ENCODE data around the gene SQSTM1.

SQSTM1 gene

GRCh38 chr5:179878222-179879002, 57.7 kb downstream of the SQSTM1 start:
- TF ChIP-seq GABPA (IDR thresholded peaks at IDR 0.05; ENCODE audit: low read depth) (no peak), POLR2AphosphoS5 (IDR thresholded peaks at IDR 0.05; ENCODE audit: low read depth) (no peak), SPI1 (IDR thresholded peaks at IDR 0.05; ENCODE audit: borderline replicate concordance, low read depth) (no peak)
- TF ChIP-seq, protein P1, sequence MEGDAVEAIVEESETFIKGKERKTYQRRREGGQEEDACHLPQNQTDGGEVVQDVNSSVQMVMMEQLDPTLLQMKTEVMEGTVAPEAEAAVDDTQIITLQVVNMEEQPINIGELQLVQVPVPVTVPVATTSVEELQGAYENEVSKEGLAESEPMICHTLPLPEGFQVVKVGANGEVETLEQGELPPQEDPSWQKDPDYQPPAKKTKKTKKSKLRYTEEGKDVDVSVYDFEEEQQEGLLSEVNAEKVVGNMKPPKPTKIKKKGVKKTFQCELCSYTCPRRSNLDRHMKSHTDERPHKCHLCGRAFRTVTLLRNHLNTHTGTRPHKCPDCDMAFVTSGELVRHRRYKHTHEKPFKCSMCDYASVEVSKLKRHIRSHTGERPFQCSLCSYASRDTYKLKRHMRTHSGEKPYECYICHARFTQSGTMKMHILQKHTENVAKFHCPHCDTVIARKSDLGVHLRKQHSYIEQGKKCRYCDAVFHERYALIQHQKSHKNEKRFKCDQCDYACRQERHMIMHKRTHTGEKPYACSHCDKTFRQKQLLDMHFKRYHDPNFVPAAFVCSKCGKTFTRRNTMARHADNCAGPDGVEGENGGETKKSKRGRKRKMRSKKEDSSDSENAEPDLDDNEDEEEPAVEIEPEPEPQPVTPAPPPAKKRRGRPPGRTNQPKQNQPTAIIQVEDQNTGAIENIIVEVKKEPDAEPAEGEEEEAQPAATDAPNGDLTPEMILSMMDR (IDR thresholded peaks at IDR 0.05; ENCODE audit: insufficient read depth, low read length): no peak
- Histone ChIP-seq H3K27ac (replicated peaks) (no peak overlapping the region), H3K27me3 (ENCODE audit: insufficient read depth, poor library complexity, severe bottlenecking) (no peaks in the 10 kb centered on the region), H3K4me3 (replicated peaks; ENCODE audit: insufficient read depth, low read length) (no peak overlapping the region)
- no peak for DNase-seq (ENCODE audit: low read depth in 1 of 2, low spot score in 1 of 2)

DNA sequence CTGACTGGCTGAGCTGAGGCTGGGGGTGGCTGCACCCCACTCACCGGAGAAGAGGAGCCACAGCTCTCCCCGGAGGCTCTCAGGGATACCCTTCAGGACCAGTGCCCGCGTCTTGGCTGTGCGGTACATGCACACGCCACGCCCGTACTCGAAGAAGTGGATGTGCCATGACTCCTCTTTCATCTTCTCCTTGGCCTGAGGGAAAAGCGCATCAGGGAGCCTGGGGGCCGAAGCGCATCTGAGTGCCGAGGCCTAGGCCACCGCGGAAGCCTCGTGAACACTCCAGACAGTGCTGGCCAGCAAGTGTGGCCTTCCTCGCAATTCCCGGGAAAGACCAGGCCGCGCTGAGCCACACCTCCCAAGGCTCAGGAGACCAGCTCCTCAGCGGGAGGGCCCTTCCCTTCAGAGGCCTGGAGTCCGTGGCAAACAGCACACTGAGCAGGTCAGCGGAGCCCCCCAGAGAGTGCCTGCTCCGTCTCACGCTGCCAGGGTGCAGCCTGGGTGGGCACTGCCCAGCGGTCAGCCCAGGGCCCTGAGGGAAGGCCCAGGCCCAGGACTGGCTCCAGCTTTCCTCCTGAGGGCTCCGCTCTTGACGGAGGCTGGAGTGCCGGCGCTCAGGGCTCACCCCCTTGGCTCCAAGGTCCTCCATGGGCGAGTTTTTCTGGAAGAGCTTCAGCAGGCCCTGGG, 58.4 kb downstream of the SQSTM1 start:
- H3K27ac ChIP-seq (replicated peaks): no peak overlapping the region
- TF ChIP-seq, protein P2, sequence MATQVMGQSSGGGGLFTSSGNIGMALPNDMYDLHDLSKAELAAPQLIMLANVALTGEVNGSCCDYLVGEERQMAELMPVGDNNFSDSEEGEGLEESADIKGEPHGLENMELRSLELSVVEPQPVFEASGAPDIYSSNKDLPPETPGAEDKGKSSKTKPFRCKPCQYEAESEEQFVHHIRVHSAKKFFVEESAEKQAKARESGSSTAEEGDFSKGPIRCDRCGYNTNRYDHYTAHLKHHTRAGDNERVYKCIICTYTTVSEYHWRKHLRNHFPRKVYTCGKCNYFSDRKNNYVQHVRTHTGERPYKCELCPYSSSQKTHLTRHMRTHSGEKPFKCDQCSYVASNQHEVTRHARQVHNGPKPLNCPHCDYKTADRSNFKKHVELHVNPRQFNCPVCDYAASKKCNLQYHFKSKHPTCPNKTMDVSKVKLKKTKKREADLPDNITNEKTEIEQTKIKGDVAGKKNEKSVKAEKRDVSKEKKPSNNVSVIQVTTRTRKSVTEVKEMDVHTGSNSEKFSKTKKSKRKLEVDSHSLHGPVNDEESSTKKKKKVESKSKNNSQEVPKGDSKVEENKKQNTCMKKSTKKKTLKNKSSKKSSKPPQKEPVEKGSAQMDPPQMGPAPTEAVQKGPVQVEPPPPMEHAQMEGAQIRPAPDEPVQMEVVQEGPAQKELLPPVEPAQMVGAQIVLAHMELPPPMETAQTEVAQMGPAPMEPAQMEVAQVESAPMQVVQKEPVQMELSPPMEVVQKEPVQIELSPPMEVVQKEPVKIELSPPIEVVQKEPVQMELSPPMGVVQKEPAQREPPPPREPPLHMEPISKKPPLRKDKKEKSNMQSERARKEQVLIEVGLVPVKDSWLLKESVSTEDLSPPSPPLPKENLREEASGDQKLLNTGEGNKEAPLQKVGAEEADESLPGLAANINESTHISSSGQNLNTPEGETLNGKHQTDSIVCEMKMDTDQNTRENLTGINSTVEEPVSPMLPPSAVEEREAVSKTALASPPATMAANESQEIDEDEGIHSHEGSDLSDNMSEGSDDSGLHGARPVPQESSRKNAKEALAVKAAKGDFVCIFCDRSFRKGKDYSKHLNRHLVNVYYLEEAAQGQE (IDR thresholded peaks at IDR 0.05; ENCODE audit: insufficient replicate concordance, low read depth): no peak
- no peak overlapping the region for H3K4me3 ChIP-seq (replicated peaks; ENCODE audit: insufficient read depth, low read length)
- H3K27me3 ChIP-seq (ENCODE audit: insufficient read depth, poor library complexity, severe bottlenecking): no peaks in the 10 kb centered on the region
- no peak for DNase-seq (ENCODE audit: low read depth in 1 of 2, low spot score in 1 of 2)

DNA sequence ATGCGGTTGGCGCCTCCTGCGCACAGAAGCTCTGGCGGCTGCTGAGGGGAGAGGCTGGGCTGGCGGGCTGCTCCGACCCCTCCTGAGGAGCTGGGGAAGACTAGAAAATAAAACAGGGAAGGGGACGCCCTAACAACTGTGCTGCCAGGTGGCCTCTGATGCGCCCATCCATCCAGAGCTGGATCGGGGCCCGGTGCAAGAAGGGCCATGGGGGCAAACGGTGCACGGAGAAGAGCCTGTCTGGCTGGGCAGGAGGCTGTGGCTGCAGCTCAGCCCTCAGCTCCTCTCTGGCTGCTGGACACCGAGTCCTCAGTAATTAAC, 58.9 kb downstream of the SQSTM1 start:
- DNase-seq (ENCODE audit: low read depth in 1 of 2, low spot score in 1 of 2): no peak
- Histone ChIP-seq H3K27me3 (ENCODE audit: insufficient read depth, poor library complexity, severe bottlenecking) (no peaks in the 10 kb centered on the region), H3K4me3 (replicated peaks; ENCODE audit: insufficient read depth, low read length) (no peak overlapping the region), H3K27ac (replicated peaks) (no peak overlapping the region)
- no peak for TF ChIP-seq GABPA (IDR thresholded peaks at IDR 0.05; ENCODE audit: low read depth)
- no peak for TF ChIP-seq POLR2AphosphoS5 (IDR thresholded peaks at IDR 0.05; ENCODE audit: low read depth)
- TF ChIP-seq, protein P2 (IDR thresholded peaks at IDR 0.05; ENCODE audit: insufficient replicate concordance, low read depth): no peak

DNA sequence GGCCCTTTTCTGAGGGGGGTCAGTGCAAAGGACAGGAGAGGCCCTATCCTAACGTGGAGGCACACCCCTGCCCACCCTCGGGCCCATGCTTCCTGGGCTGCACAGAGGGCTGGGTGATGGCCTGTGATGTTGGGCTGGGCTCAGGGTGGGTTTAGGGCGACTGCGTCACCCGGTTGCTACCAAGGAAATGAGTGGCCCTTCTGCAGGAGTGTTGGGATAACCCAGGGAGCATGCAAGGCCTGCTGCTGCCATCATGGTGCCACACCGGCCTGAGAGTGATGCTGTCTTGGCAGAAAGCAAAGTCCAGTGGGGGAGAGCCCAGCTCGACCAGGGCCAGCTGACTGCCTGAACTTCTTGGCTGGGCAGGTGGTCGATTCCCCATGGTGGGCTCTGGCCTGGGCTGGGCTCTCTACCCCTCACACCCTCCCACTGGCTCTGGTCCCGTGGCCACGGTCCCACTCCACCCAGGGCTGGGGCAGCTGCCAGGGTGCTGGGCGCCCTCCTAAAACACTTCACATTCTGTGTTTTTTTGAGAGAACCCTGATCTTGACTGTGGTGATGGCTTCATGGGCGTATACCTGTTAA, 59.5 kb downstream of the SQSTM1 start:
- TF ChIP-seq, protein P1 (IDR thresholded peaks at IDR 0.05; ENCODE audit: insufficient read depth, low read length): no peak
- TF ChIP-seq POLR2AphosphoS5 (IDR thresholded peaks at IDR 0.05; ENCODE audit: low read depth) (no peak), GABPA (IDR thresholded peaks at IDR 0.05; ENCODE audit: low read depth) (no peak), SPI1 (IDR thresholded peaks at IDR 0.05; ENCODE audit: borderline replicate concordance, low read depth) (no peak)
- TF ChIP-seq, protein P2 (IDR thresholded peaks at IDR 0.05; ENCODE audit: insufficient replicate concordance, low read depth): no peak

More for the DNA sequence above, 59.5 kb downstream of the SQSTM1 start:
- no peak for DNase-seq (ENCODE audit: low read depth in 1 of 2, low spot score in 1 of 2)
- Histone ChIP-seq H3K4me3 (replicated peaks; ENCODE audit: insufficient read depth, low read length) (no peak overlapping the region), H3K27ac (replicated peaks) (no peak overlapping the region), H3K27me3 (ENCODE audit: insufficient read depth, poor library complexity, severe bottlenecking) (no peaks in the 10 kb centered on the region)
